HTERT RPE-1 (cell line): Measurements from ENCODE around the gene ZNF75A.

Experiments
- in situ Hi-C: fragments of 300-500 bp; cut with MboI; formaldehyde crosslinking; loops from 4 replicates; pipeline ENCODE4 v1.14.3; 2020; ENCODE audit warnings: low sequenced_read_pairs

The ZNF75A gene

GRCh38 chr16:3364774-3365427, 59.6 kb downstream of the ZNF75A start:
- in situ Hi-C loops: no loop called here
